Panc1 (cell line): ENCODE results near the gene OSBPL5. TPM values are rescaled to one million over a fixed set of nuclear protein-coding genes. Genes with fewer than 3 reads are reported as not detected.

Experiments
- ATAC-seq: fragments of 200-7000 bp; cut with Tn5 transposase; 2 replicates; pipeline ENCODE4 v1.9.1; 2020; ENCODE audit warnings: mild to moderate bottlenecking, moderate library complexity
- BruUV-seq: library from RNA; stranded (reverse); fragments of 400-500 nt; replicated peaks from 2 replicates; lab custom pipeline; 2021; lab: Mats Ljungman, UMichigan
- CTCF ChIA-PET: fragments of 300-600 bp; sonication (Branson Sonifier 250); formaldehyde crosslinking; loops from one replicate; lab custom pipeline; 2022; ENCODE audit warnings: antibody characterized with exemption; lab: Charles Lee
- POLR2A ChIA-PET: fragments of 300-600 bp; sonication (Branson Sonifier 250); formaldehyde crosslinking; loops from one replicate; lab custom pipeline; 2022; ENCODE audit warnings: antibody characterized with exemption; lab: Charles Lee
- DNase-seq: peaks from one replicate; pipeline ENCODE4 v3.0.0-alpha.2; 2010; ENCODE audit warnings: low read depth, low spot score
- H3K27ac ChIP-seq: 2 replicates; pipeline ENCODE4 v1.5.1; 2011; ENCODE audit warnings: mild to moderate bottlenecking, low read length, inconsistent platforms
- H3K27me3 ChIP-seq: fragments of 200-500 bp; sonication (Bioruptor generic); 2 replicates; pipeline ENCODE4 v1.6.0; 2014; ENCODE audit warnings: low read length, inconsistent platforms; ENCODE audit not compliant: control insufficient read depth, insufficient read depth
- H3K36me3 ChIP-seq: fragments of 200-500 bp; sonication (Bioruptor generic); 2 replicates; pipeline ENCODE4 v1.5.1; 2014; ENCODE audit warnings: inconsistent platforms, mild to moderate bottlenecking, low read length, moderate library complexity; ENCODE audit not compliant: control insufficient read depth, insufficient read depth
- H3K4me1 ChIP-seq: 2 replicates; pipeline ENCODE4 v1.5.1; 2011; ENCODE audit warnings: inconsistent platforms, mild to moderate bottlenecking, low read length, moderate library complexity; ENCODE audit not compliant: control insufficient read depth, insufficient read depth
- H3K4me3 ChIP-seq, 2 experiments: 2 replicates each; pipeline ENCODE4 v1.5.1; 2011 to 2012; ENCODE audit warnings: low read depth in 2 of 2, low read length in 2 of 2, mild to moderate bottlenecking in 2 of 2, inconsistent platforms in 1 of 2, moderate library complexity in 1 of 2
- H3K9me3 ChIP-seq: fragments of 200-500 bp; sonication (Bioruptor generic); 2 replicates; pipeline ENCODE4 v1.5.1; 2014; ENCODE audit warnings: low read depth, mild to moderate bottlenecking, inconsistent platforms, low read length, moderate library complexity; ENCODE audit not compliant: control insufficient read depth, insufficient read depth
- POLR2AphosphoS5 ChIP-seq: IDR thresholded peaks from 2 replicates; pipeline ENCODE4 v1.6.1; 2012; ENCODE audit warnings: mild to moderate bottlenecking, low read depth, low read length, moderate library complexity
- SIN3A ChIP-seq: IDR thresholded peaks from 2 replicates; pipeline ENCODE4 v1.6.1; 2012; ENCODE audit warnings: low read depth, mild to moderate bottlenecking, low read length, moderate library complexity, borderline replicate concordance; ENCODE audit not compliant: insufficient read depth
- TCF7L2 ChIP-seq: IDR thresholded peaks from 2 replicates; pipeline ENCODE4 v1.6.1; 2011; ENCODE audit warnings: mild to moderate bottlenecking, low read depth, low read length, inconsistent platforms
- in situ Hi-C: cut with HindIII; loops from 2 replicates; pipeline ENCODE4 v1.10.0; 2016; ENCODE audit warnings: low sequenced_read_pairs, low pct_unique_long_range_greater_than_20kb
- intact Hi-C: fragments of 100-400 bp; cut with micrococcal nuclease; formaldehyde crosslinking; loops from one replicate; pipeline ENCODE4 v1.10.0; 2022; ENCODE audit not compliant: unreplicated experiment
- total RNA-seq: library from RNA; stranded (reverse); gene quantifications from one replicate; pipeline ENCODE4 v1.2.1, GENCODE V29; 2021; ENCODE audit not compliant: unreplicated experiment
- TF ChIP-seq, protein P1 (sequence below), 2 experiments: IDR thresholded peaks; 2 replicates each; pipeline ENCODE4 v1.6.1; 2011 to 2012; ENCODE audit warnings: low read depth in 2 of 2, control low read depth in 1 of 2, low read length in 1 of 2, mild to moderate bottlenecking in 1 of 2, moderate library complexity in 1 of 2; ENCODE audit not compliant: insufficient read depth in 1 of 2
- TF ChIP-seq, protein P2 (sequence below): fragments of 450-650 bp; IDR thresholded peaks from 2 replicates; pipeline ENCODE4 v1.5.1; 2017; ENCODE audit warnings: mild to moderate bottlenecking

OSBPL5 gene
- total RNA-seq, 1 experiment from 2014 or later, result 20.2 TPM

DNA sequence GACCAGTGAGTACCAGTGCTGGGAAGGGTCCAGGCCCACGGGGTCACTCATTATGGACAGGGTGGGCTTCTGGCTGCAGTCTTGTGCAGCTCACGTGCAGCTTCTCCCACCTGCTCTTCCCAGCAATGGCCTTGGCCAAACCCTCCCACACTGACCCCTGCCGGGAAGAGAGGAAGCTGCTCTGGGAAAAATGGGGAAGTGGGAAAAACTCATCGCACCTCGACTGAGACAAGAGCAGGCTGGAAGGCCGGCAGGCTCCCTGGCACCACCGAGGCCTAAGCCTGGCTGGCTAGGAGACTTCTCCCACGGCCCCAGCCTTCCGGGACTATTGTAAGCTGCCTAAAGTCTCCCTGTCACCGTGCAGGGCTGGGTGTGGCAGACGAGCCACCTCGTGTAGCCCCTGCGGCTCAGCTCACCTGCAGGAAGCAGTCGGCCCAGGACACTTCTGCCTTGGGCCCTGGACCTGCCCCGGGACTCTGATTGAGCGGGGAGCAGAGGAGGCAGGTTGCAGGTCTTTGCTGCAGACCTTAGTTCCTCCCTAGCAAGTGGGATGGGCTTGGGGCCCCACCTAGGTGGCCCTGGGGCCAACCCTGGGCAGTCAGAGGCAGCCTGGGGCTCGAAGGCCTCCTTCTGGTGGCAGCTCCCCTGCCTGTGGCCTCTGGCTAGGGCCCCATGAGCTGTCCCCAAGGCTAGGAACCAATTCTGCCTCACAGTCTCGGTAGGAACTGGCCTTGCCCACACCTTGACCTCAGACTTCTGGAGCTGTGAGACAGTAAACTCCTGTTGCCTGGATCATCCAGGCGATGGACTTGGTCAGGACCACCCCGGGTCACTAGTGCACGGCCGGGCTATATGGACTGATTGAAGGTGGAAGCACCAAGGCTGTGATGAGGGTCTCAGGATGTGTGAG, 30.4 kb upstream of the OSBPL5 start:
- no TSS peak for BruUV-seq
- ChIA-PET CTCF (interaction anchor here (1.3 kb wide), 1 partner anchor 105 kb away, joined by 4 read pairs; no protein-coding TSS in a partner anchor), POLR2A (no interaction called here)
- no peak; the same call in 1 of the 2 replicates for ATAC-seq
- Histone ChIP-seq H3K4me3 (no peak overlapping the region), H3K27me3 (no peaks in the 10 kb centered on the region), H3K27ac (no peak overlapping the region), H3K4me1 (peaks cover 5% of the 10 kb centered on the region; the same call in 1 of the 2 replicates), H3K9me3 (no peaks in the 10 kb centered on the region), H3K36me3 (no peaks in the 10 kb centered on the region)
- intact Hi-C loops, result no loop called here
- DNase-seq, result no peak
- TF ChIP-seq SIN3A (no peak), TCF7L2 (no peak), POLR2AphosphoS5 (no peak)
- TF ChIP-seq, protein P1, sequence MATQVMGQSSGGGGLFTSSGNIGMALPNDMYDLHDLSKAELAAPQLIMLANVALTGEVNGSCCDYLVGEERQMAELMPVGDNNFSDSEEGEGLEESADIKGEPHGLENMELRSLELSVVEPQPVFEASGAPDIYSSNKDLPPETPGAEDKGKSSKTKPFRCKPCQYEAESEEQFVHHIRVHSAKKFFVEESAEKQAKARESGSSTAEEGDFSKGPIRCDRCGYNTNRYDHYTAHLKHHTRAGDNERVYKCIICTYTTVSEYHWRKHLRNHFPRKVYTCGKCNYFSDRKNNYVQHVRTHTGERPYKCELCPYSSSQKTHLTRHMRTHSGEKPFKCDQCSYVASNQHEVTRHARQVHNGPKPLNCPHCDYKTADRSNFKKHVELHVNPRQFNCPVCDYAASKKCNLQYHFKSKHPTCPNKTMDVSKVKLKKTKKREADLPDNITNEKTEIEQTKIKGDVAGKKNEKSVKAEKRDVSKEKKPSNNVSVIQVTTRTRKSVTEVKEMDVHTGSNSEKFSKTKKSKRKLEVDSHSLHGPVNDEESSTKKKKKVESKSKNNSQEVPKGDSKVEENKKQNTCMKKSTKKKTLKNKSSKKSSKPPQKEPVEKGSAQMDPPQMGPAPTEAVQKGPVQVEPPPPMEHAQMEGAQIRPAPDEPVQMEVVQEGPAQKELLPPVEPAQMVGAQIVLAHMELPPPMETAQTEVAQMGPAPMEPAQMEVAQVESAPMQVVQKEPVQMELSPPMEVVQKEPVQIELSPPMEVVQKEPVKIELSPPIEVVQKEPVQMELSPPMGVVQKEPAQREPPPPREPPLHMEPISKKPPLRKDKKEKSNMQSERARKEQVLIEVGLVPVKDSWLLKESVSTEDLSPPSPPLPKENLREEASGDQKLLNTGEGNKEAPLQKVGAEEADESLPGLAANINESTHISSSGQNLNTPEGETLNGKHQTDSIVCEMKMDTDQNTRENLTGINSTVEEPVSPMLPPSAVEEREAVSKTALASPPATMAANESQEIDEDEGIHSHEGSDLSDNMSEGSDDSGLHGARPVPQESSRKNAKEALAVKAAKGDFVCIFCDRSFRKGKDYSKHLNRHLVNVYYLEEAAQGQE (IDR thresholded peaks at IDR 0.05; ENCODE audit: insufficient read depth in 1 of 2, low read depth in 2 of 2, low read length in 1 of 2), result no peak
- TF ChIP-seq, protein P2, sequence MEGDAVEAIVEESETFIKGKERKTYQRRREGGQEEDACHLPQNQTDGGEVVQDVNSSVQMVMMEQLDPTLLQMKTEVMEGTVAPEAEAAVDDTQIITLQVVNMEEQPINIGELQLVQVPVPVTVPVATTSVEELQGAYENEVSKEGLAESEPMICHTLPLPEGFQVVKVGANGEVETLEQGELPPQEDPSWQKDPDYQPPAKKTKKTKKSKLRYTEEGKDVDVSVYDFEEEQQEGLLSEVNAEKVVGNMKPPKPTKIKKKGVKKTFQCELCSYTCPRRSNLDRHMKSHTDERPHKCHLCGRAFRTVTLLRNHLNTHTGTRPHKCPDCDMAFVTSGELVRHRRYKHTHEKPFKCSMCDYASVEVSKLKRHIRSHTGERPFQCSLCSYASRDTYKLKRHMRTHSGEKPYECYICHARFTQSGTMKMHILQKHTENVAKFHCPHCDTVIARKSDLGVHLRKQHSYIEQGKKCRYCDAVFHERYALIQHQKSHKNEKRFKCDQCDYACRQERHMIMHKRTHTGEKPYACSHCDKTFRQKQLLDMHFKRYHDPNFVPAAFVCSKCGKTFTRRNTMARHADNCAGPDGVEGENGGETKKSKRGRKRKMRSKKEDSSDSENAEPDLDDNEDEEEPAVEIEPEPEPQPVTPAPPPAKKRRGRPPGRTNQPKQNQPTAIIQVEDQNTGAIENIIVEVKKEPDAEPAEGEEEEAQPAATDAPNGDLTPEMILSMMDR, result no peak; the same call in 1 of the 2 replicates
- in situ Hi-C loops, result no loop called here

DNA sequence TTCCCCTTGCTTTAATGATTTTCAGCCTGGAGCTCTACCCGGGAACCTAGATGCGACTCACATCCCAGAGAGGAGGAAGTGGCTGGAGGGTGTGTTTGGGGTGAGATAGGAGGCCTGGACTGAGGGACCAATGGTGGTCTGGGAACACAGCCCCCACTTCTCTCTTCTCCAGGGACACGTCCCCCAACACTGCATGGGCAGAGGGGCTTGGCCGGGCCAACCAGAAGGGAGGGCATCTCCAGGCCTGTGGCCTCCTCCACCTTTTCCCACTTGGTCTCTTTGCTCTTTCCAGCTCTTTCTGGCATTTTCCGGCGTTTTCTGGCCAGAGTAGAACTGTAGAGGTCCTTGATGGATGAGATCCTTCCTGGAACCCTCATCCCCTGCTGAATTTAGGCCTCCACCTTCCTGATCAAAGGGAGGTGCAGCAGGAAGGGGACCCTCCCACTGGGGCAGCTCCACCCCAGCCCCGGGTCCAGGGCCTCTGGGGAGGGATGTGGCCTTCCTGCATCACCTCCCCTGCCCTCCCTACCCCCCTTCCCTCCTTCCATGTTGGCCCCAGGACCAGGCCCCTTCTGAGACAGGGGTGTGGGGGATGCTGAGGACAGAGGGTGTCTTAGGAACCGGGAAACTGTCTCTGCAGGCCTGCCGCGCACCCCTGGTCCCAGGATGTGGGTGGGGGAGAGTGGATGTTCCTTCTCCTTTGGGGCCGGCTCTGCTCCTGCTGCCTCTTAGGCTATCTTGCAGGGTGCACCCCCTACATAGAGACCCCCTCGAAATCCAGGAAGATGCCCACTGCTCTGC, 29.1 kb upstream of the OSBPL5 start:
- in situ Hi-C loops (no loop called here), intact Hi-C loops (no loop called here)
- Histone ChIP-seq H3K4me1 (no peaks in the 10 kb centered on the region), H3K36me3 (no peaks in the 10 kb centered on the region), H3K4me3 (no peak overlapping the region), H3K27me3 (no peaks in the 10 kb centered on the region), H3K27ac (no peak overlapping the region), H3K9me3 (no peaks in the 10 kb centered on the region)
- no peak for DNase-seq
- TF ChIP-seq, protein P1 (IDR thresholded peaks at IDR 0.05; ENCODE audit: insufficient read depth in 1 of 2, low read depth in 2 of 2, low read length in 1 of 2), result no peak
- no peak for TF ChIP-seq POLR2AphosphoS5
- TF ChIP-seq SIN3A, result no peak
- no peak for TF ChIP-seq TCF7L2
- TF ChIP-seq, protein P2, result no peak
- CTCF ChIA-PET, result interaction anchor here (0.7 to 0.9 kb wide), 2 partner anchors 25 to 93 kb away, joined by 3 to 4 read pairs; no protein-coding TSS in a partner anchor
- POLR2A ChIA-PET, result no interaction called here
- BruUV-seq, result no TSS peak
- ATAC-seq, result no peak
